Panc1 (cell line): ENCODE data around the gene MRGPRX2. TPM values are rescaled to one million over a fixed set of nuclear protein-coding genes. Genes with fewer than 3 reads are reported as not detected.

Source experiments
- ATAC-seq: fragments of 200-7000 bp; cut with Tn5 transposase; 2 replicates; pipeline ENCODE4 v1.9.1; 2020; ENCODE audit warnings: mild to moderate bottlenecking, moderate library complexity
- BruUV-seq: library from RNA; stranded (reverse); fragments of 400-500 nt; replicated peaks from 2 replicates; lab custom pipeline; 2021; lab: Mats Ljungman, UMichigan
- CTCF ChIA-PET: fragments of 300-600 bp; sonication (Branson Sonifier 250); formaldehyde crosslinking; loops from one replicate; lab custom pipeline; 2022; ENCODE audit warnings: antibody characterized with exemption; lab: Charles Lee
- POLR2A ChIA-PET: fragments of 300-600 bp; sonication (Branson Sonifier 250); formaldehyde crosslinking; loops from one replicate; lab custom pipeline; 2022; ENCODE audit warnings: antibody characterized with exemption; lab: Charles Lee
- DNase-seq: peaks from one replicate; pipeline ENCODE4 v3.0.0-alpha.2; 2010; ENCODE audit warnings: low read depth, low spot score
- H3K27ac ChIP-seq: 2 replicates; pipeline ENCODE4 v1.5.1; 2011; ENCODE audit warnings: mild to moderate bottlenecking, low read length, inconsistent platforms
- H3K27me3 ChIP-seq: fragments of 200-500 bp; sonication (Bioruptor generic); 2 replicates; pipeline ENCODE4 v1.6.0; 2014; ENCODE audit warnings: low read length, inconsistent platforms; ENCODE audit not compliant: control insufficient read depth, insufficient read depth
- H3K36me3 ChIP-seq: fragments of 200-500 bp; sonication (Bioruptor generic); 2 replicates; pipeline ENCODE4 v1.5.1; 2014; ENCODE audit warnings: inconsistent platforms, mild to moderate bottlenecking, low read length, moderate library complexity; ENCODE audit not compliant: control insufficient read depth, insufficient read depth
- H3K4me1 ChIP-seq: 2 replicates; pipeline ENCODE4 v1.5.1; 2011; ENCODE audit warnings: inconsistent platforms, mild to moderate bottlenecking, low read length, moderate library complexity; ENCODE audit not compliant: control insufficient read depth, insufficient read depth
- H3K4me3 ChIP-seq, 2 experiments: 2 replicates each; pipeline ENCODE4 v1.5.1; 2011 to 2012; ENCODE audit warnings: low read depth in 2 of 2, low read length in 2 of 2, mild to moderate bottlenecking in 2 of 2, inconsistent platforms in 1 of 2, moderate library complexity in 1 of 2
- H3K9me3 ChIP-seq: fragments of 200-500 bp; sonication (Bioruptor generic); 2 replicates; pipeline ENCODE4 v1.5.1; 2014; ENCODE audit warnings: low read depth, mild to moderate bottlenecking, inconsistent platforms, low read length, moderate library complexity; ENCODE audit not compliant: control insufficient read depth, insufficient read depth
- CTCF ChIP-seq: fragments of 450-650 bp; IDR thresholded peaks from 2 replicates; pipeline ENCODE4 v1.5.1; 2017; ENCODE audit warnings: mild to moderate bottlenecking
- POLR2AphosphoS5 ChIP-seq: IDR thresholded peaks from 2 replicates; pipeline ENCODE4 v1.6.1; 2012; ENCODE audit warnings: mild to moderate bottlenecking, low read depth, low read length, moderate library complexity
- REST ChIP-seq, 2 experiments: IDR thresholded peaks; 2 replicates each; pipeline ENCODE4 v1.6.1; 2011 to 2012; ENCODE audit warnings: low read depth in 2 of 2, control low read depth in 1 of 2, low read length in 1 of 2, mild to moderate bottlenecking in 1 of 2, moderate library complexity in 1 of 2; ENCODE audit not compliant: insufficient read depth in 1 of 2
- SIN3A ChIP-seq: IDR thresholded peaks from 2 replicates; pipeline ENCODE4 v1.6.1; 2012; ENCODE audit warnings: low read depth, mild to moderate bottlenecking, low read length, moderate library complexity, borderline replicate concordance; ENCODE audit not compliant: insufficient read depth
- TCF7L2 ChIP-seq: IDR thresholded peaks from 2 replicates; pipeline ENCODE4 v1.6.1; 2011; ENCODE audit warnings: mild to moderate bottlenecking, low read depth, low read length, inconsistent platforms
- in situ Hi-C: cut with HindIII; loops from 2 replicates; pipeline ENCODE4 v1.10.0; 2016; ENCODE audit warnings: low sequenced_read_pairs, low pct_unique_long_range_greater_than_20kb
- intact Hi-C: fragments of 100-400 bp; cut with micrococcal nuclease; formaldehyde crosslinking; loops from one replicate; pipeline ENCODE4 v1.10.0; 2022; ENCODE audit not compliant: unreplicated experiment
- total RNA-seq: library from RNA; stranded (reverse); gene quantifications from one replicate; pipeline ENCODE4 v1.2.1, GENCODE V29; 2021; ENCODE audit not compliant: unreplicated experiment

MRGPRX2 gene
- total RNA-seq, 1 experiment from 2014 or later = not detected

- peaks cover 9% of the 10 kb centered on the region for H3K27me3 ChIP-seq
- H3K4me3 ChIP-seq = no peak overlapping the region
- DNase-seq (no peak), ATAC-seq (no peak)
- ChIA-PET POLR2A (interaction anchor here (0.6 kb wide), 1 partner anchor 17 kb away, joined by 3 read pairs; no protein-coding TSS in a partner anchor), CTCF (no interaction called here)
- no peak for TF ChIP-seq TCF7L2
- TF ChIP-seq SIN3A = no peak
- no peak for TF ChIP-seq CTCF
- TF ChIP-seq POLR2AphosphoS5 = no peak
- TF ChIP-seq REST (IDR thresholded peaks at IDR 0.05; ENCODE audit: insufficient read depth in 1 of 2, low read depth in 2 of 2, low read length in 1 of 2) = no peak
- no TSS peak for BruUV-seq
- intact Hi-C loops = no loop called here
- in situ Hi-C loops = no loop called here
- no peaks in the 10 kb centered on the region for H3K9me3 ChIP-seq
- no peaks in the 10 kb centered on the region for H3K4me1 ChIP-seq
- H3K27ac ChIP-seq = no peak overlapping the region
- H3K36me3 ChIP-seq = no peaks in the 10 kb centered on the region
Observed at GRCh38 chr11:19053909-19054308, 6.6 kb downstream of the MRGPRX2 start.

GRCh38 chr11:19050281-19050680 is 10.2 kb downstream of the MRGPRX2 start:
- no TSS peak for BruUV-seq
- in situ Hi-C loops (no loop called here), intact Hi-C loops (no loop called here)
- H3K4me3 ChIP-seq = no peak overlapping the region
- no peak overlapping the region for H3K27ac ChIP-seq
- peaks cover 6% of the 10 kb centered on the region; the same call in 1 of the 2 replicates for H3K27me3 ChIP-seq
- ATAC-seq = no peak
- no peak for DNase-seq
- POLR2A ChIA-PET = no interaction called here
- H3K9me3 ChIP-seq = no peaks in the 10 kb centered on the region
- H3K4me1 ChIP-seq = no peaks in the 10 kb centered on the region
- no peak for TF ChIP-seq TCF7L2
- H3K36me3 ChIP-seq = no peaks in the 10 kb centered on the region
- CTCF ChIA-PET = no interaction called here

- no peak overlapping the region for H3K27ac ChIP-seq
- H3K36me3 ChIP-seq = no peaks in the 10 kb centered on the region
- no peak for TF ChIP-seq SIN3A
- no peak for TF ChIP-seq CTCF
- no peak overlapping the region for H3K4me3 ChIP-seq
- no peaks in the 10 kb centered on the region for H3K9me3 ChIP-seq
- POLR2A ChIA-PET = no interaction called here
- no peak for ATAC-seq
- no TSS peak for BruUV-seq
- H3K27me3 ChIP-seq = peaks cover under 1% of the 10 kb centered on the region; the same call in 1 of the 2 replicates
- no peak for DNase-seq
- CTCF ChIA-PET = no interaction called here
- in situ Hi-C loops = no loop called here
- no peaks in the 10 kb centered on the region for H3K4me1 ChIP-seq
- intact Hi-C loops = no loop called here
Observed at GRCh38 chr11:19049351-19049750, 11.2 kb downstream of the MRGPRX2 start.
